ENCODE measurements around the gene RPS6KA5.
A peak's percentile ranks its signal among the peaks of the same experiment; 100 is the strongest.
"Not testable (repeated sequence)": the region's sequence is repeated elsewhere in the genome, so short reads cannot be mapped to it uniquely, and the experiment has no call there.

The RPS6KA5 gene

DNA sequence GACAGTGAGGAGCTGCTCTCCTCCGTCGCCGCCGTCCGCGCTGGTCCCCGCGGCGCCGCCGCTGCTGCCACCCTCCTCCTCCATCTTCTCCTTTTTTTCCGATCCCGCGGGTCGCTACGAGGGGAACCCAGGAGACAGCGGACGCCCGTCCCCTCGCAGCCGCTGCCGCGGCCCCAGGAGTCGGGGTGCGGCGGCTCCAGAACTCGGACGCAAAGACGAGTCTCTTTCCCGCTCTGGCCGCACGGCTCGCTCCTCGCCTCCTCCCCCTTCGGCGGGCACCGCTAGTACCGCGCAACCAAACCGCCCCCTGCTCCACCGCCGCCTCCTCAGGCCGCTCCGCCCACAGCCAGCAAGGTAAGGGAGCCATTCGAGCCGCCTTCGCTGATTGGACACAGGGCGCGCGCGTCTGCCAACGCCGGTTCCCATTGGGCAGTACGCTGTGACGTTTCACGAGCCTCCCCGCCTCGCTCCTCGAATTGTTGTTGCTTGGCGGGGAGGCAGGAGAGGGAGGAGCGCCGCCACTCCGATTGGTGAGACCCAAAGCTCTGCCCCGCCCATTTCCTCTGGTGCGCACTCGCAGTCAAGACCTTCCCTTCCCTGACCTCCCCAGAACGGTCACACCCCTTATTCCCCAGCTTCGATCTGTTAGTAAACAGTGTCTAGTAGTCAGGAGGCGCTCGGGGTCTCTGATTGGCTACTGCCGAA, at the start of gene RPS6KA5:
Gene RPS6KA5, minus strand, starts transcription at position 291 of the 705 bp plus-strand sequence. Its CDS starts 207 bp downstream, at position 84.
- H3K4me3 Mint-ChIP-seq: peak within 1 kb of the TSS; percentile 78
- intact Hi-C loops (cut with micrococcal nuclease): loop anchor here (1.0 to 2.0 kb wide), 2 partner anchors 38 to 54 kb away; partner anchors contain the start of gene DGLUCY
- H3K36me3 Mint-ChIP-seq (ENCODE audit: low read depth): no peaks in the 10 kb centered on the region
- no peaks in the 10 kb centered on the region for H3K9me3 Mint-ChIP-seq
- no peaks in the 10 kb centered on the region for H3K27me3 Mint-ChIP-seq
- no peak within 1 kb of the TSS for H3K27ac Mint-ChIP-seq
- peaks cover 19% of the 10 kb centered on the region for H3K4me1 Mint-ChIP-seq (ENCODE audit: low read depth)

DNA sequence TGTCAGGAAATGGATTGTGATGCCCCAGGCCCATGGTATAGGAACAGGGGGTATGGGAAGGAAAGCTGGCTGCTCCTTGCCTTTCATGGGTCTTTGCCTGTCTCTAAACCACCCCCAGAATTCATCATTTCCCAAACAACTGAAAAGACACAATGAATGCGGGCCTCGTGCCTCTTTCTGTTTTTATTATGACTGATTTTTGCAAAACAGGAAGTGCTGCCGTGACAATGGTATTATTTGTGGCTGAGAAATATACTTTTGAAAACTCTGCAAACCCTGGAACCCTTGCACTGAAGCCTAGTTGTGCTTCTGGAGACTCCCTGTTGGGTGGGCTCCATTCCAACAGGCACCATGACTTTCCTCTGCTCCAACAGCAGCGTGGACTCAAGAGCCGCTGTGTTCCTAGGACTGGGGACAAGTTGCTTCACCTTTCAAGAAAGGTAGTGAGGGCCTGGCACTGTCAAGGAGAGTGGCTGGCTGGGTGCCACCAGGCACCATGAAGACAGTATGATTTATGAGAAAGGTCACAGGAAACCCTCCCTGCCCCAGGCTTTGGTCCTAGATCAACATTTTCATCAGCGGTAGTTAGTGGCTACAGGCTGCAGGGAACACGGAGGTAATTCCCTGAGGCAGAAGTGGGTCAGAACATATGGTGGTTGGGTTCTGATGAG, 48.6 kb upstream of the RPS6KA5 start:
- peaks cover 47% of the 10 kb centered on the region for H3K4me1 Mint-ChIP-seq (ENCODE audit: low read depth)
- no peaks in the 10 kb centered on the region for H3K9me3 Mint-ChIP-seq

DNA sequence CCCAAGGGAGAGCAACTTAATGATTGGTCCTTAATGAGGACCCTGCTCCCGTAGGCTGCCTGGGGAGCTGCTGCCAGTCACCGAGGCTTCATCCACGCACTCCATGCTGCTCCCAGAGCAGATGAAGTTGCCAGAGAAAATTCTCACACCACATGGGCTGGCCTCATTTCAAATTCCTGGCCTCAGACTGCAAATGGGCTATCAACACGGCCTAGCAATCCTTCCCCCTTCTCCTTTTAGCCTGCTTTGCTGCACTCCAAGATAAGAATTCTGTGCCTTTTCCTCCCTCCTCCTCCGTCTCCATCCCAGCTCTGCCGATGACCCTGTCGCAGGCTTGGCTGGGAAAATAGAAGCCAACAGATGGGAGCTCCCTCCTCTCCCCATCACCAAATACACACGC, 42.7 kb upstream of the RPS6KA5 start:
- H3K36me3 Mint-ChIP-seq (ENCODE audit: low read depth): no peaks in the 10 kb centered on the region
- intact Hi-C loops (cut with micrococcal nuclease): no loop called here
- no peaks in the 10 kb centered on the region for H3K27me3 Mint-ChIP-seq
- H3K4me3 Mint-ChIP-seq: no peak overlapping the region
- no peaks in the 10 kb centered on the region for H3K9me3 Mint-ChIP-seq
- peaks cover 6% of the 10 kb centered on the region for H3K4me1 Mint-ChIP-seq (ENCODE audit: low read depth)
- no peak overlapping the region for H3K27ac Mint-ChIP-seq

More for the DNA sequence above, 48.6 kb upstream of the RPS6KA5 start:
- H3K36me3 Mint-ChIP-seq (ENCODE audit: low read depth): peaks cover 5% of the 10 kb centered on the region
- H3K4me3 Mint-ChIP-seq: no peak overlapping the region
- intact Hi-C loops (cut with micrococcal nuclease): no loop called here
- H3K27ac Mint-ChIP-seq: peak overlapping the region; percentile 81
- H3K27me3 Mint-ChIP-seq: no peaks in the 10 kb centered on the region

DNA sequence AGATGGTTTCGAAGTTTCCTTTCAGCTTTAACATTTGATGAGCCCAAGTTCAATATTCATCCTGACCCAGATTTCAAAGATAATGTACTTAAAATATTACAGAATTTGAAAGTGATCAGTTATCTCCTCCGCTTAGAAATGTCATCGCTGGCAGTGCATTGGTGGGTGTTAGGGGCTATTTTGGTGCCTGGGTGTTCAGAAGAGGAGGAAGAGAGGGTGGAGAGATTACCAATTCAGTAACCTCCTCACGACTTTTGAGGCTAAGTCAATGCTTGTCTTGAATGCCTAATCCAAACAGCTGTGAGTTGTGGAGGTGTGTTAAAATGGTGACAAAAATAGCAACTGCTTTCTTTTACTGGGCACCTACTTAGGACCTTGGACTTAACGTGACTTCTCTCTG, 39.7 kb upstream of the RPS6KA5 start:
- no peaks in the 10 kb centered on the region for H3K9me3 Mint-ChIP-seq
- H3K4me1 Mint-ChIP-seq (ENCODE audit: low read depth): no peaks in the 10 kb centered on the region
- no peak overlapping the region for H3K4me3 Mint-ChIP-seq
- no peaks in the 10 kb centered on the region for H3K27me3 Mint-ChIP-seq
- intact Hi-C loops (cut with micrococcal nuclease): no loop called here
- no peak overlapping the region for H3K27ac Mint-ChIP-seq
- H3K36me3 Mint-ChIP-seq (ENCODE audit: low read depth): no peaks in the 10 kb centered on the region

DNA sequence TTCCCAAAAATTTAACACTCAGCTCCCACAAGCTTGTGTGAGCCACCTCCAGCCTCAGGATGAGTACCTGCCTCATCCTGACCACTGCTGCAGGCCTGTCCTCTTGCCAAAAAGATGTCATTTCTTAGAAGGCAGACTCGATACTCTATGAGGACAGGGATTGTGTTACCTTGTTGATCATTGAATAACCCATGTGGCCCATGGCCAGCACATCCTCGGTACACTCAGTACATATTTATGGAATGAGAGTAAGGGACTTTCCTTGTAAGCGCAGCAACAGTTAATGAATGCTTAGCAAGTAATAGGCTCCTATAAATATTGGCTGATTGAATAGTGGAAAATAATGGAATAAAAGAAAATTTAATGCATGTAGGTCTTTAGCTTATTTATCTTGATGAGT, 38.1 kb upstream of the RPS6KA5 start:
- H3K27me3 Mint-ChIP-seq: no peaks in the 10 kb centered on the region
- H3K36me3 Mint-ChIP-seq (ENCODE audit: low read depth): no peaks in the 10 kb centered on the region
- H3K4me3 Mint-ChIP-seq: no peak overlapping the region
- no peaks in the 10 kb centered on the region for H3K4me1 Mint-ChIP-seq (ENCODE audit: low read depth)
- H3K9me3 Mint-ChIP-seq: no peaks in the 10 kb centered on the region
- intact Hi-C loops (cut with micrococcal nuclease): no loop called here
- no peak overlapping the region for H3K27ac Mint-ChIP-seq

DNA sequence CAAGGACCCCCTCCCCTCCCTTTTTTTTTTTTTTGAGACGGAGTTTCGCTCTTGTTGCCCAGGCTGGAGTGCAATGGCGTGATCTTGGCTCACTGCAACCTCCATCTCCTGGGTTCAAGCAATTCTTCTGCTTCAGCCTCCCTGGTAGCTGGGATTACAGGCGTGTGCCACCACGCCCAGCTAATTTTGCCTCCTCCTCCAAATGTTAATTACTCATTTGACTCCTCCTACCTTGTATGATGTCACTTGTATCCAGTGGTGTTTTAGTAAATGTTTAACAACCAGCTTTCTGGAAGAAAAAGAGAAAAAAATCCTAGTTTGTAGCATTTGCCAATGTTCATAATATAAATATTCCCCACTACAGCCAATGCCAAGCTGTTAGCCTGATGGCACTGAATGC, 37.2 kb upstream of the RPS6KA5 start:
- intact Hi-C loops (cut with micrococcal nuclease); H3K4me1 Mint-ChIP-seq (ENCODE audit: low read depth); H3K27me3 Mint-ChIP-seq; H3K36me3 Mint-ChIP-seq (ENCODE audit: low read depth); H3K9me3 Mint-ChIP-seq; H3K27ac Mint-ChIP-seq; H3K4me3 Mint-ChIP-seq: not testable (repeated sequence)

DNA sequence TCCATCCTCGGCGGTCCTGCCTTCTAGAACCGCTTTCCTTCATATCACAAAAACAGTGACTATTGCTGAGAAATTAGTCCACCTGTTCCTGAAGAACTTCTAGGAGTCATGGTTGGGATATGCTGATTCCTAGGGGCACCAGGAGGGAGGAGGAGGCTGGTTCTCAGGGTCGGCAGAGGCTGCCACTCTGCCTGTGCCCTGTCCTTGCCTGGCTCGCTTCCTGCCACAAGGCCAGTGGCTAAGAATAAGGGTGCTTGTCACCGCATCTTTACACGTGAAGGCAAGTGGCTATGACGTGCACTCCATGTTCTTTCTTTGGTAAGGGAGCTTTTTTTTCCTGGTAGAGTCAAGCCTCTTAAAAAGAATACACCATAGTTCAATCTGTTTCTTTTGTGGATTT, 34.7 kb upstream of the RPS6KA5 start:
- H3K9me3 Mint-ChIP-seq: no peaks in the 10 kb centered on the region
- intact Hi-C loops (cut with micrococcal nuclease): no loop called here
- no peaks in the 10 kb centered on the region for H3K27me3 Mint-ChIP-seq
- H3K36me3 Mint-ChIP-seq (ENCODE audit: low read depth): no peaks in the 10 kb centered on the region
- H3K27ac Mint-ChIP-seq: peak overlapping the region; percentile 14
- H3K4me3 Mint-ChIP-seq: no peak overlapping the region
- H3K4me1 Mint-ChIP-seq (ENCODE audit: low read depth): no peaks in the 10 kb centered on the region

DNA sequence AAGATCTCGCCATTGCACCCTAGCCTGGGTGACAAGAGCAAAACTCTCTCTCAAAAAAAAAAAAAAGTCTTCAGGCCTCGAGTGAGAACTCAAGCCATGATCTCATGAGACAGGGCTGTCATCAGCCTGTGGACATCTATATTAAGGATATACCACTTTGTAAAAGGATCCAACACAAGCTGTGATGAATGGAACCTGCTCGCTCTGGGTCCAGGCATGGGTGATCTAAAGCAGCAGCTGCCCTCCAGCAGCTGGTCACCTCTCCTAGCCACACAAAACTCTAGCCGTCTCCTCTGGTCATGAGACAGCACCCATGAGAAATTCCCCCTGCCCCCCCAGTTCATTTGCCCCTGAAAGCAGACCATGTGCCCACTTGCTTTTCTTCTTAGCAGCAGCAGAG, 34.3 kb upstream of the RPS6KA5 start:
- intact Hi-C loops (cut with micrococcal nuclease): no loop called here
- no peaks in the 10 kb centered on the region for H3K27me3 Mint-ChIP-seq
- H3K36me3 Mint-ChIP-seq (ENCODE audit: low read depth): no peaks in the 10 kb centered on the region
- H3K9me3 Mint-ChIP-seq: no peaks in the 10 kb centered on the region
- H3K27ac Mint-ChIP-seq: peak overlapping the region; percentile 14
- H3K4me3 Mint-ChIP-seq: no peak overlapping the region
- no peaks in the 10 kb centered on the region for H3K4me1 Mint-ChIP-seq (ENCODE audit: low read depth)

DNA sequence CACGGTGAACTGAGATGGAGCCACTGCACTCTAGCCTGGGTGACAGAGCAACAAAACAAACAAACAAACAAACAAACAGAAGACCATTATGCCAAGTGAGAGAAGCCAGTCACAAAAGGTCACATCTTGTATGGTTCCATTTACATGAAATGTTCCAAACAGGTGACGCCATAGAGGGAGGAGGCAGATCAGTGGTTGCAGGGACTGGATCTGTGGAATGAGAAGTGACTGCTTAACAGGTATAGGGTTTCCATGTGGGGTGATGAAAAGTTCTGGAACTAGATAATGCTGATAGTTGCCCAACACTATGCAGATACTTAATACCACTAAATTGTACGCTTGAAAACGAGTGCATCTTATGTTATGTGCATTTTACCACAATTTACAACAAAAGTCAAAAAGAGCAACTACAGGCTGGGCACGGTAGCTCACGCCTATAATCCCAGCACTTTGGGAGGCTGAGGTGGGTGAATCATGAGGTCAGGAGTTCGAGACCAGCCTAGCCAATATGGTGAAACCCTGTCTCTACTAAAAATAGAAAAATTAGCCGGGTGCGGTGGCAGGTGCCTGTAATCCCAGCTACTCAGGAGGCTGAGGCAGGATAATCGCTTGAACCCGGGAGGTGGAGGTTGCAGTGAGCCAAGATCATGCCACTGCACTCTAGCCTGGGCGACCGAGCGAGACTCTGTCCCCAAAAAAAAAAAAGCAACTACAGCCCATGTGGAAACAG, 33.5 kb upstream of the RPS6KA5 start:
- H3K4me3 Mint-ChIP-seq; H3K36me3 Mint-ChIP-seq (ENCODE audit: low read depth); H3K27me3 Mint-ChIP-seq; H3K27ac Mint-ChIP-seq; intact Hi-C loops (cut with micrococcal nuclease); H3K4me1 Mint-ChIP-seq (ENCODE audit: low read depth); H3K9me3 Mint-ChIP-seq: not testable (repeated sequence)

DNA sequence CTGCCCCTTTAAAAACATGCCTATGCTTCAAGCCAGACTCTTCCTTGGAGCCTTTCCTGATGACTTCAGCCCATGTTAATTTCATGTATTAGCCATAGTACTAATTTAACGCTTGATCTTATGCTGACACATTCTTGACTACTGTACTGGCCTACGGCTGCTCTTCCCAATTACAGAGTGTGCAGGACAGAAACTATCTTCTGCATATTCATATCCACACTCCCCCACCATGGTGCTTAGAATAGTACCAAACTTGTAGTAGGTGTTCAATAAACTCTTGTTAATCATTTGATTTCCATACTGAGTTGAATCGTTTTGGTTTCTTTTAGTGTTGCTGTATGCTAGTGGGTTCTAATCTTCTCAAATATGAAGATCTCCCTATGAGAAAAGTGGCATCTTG, 31.6 kb upstream of the RPS6KA5 start:
- no peaks in the 10 kb centered on the region for H3K36me3 Mint-ChIP-seq (ENCODE audit: low read depth)
- H3K27ac Mint-ChIP-seq: no peak overlapping the region
- H3K27me3 Mint-ChIP-seq: no peaks in the 10 kb centered on the region
- intact Hi-C loops (cut with micrococcal nuclease): no loop called here
- H3K9me3 Mint-ChIP-seq: no peaks in the 10 kb centered on the region
- no peaks in the 10 kb centered on the region for H3K4me1 Mint-ChIP-seq (ENCODE audit: low read depth)
- no peak overlapping the region for H3K4me3 Mint-ChIP-seq

DNA sequence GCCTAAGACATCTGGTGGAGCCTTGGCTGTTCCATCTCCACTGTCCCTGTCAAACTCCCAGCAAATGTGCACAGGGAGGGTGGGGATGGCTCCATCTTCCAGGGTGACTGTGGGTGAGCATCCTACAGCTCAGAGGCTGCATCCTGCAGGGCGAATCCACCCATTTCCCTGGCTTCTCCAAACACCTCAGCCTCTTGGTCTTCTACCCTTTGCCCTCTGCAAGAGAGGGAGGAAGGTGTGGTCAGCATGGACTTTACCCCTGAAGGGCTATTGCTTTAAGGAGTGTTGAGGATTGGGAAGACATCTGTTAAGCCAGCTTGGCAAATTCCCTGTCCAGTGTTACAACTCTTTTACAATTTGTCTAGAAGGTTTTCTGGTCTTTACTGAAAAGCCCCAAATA, 30.3 kb upstream of the RPS6KA5 start:
- no peaks in the 10 kb centered on the region for H3K27me3 Mint-ChIP-seq
- H3K36me3 Mint-ChIP-seq (ENCODE audit: low read depth): no peaks in the 10 kb centered on the region
- no peaks in the 10 kb centered on the region for H3K4me1 Mint-ChIP-seq (ENCODE audit: low read depth)
- H3K27ac Mint-ChIP-seq: no peak overlapping the region
- H3K4me3 Mint-ChIP-seq: no peak overlapping the region
- intact Hi-C loops (cut with micrococcal nuclease): no loop called here
- no peaks in the 10 kb centered on the region for H3K9me3 Mint-ChIP-seq

DNA sequence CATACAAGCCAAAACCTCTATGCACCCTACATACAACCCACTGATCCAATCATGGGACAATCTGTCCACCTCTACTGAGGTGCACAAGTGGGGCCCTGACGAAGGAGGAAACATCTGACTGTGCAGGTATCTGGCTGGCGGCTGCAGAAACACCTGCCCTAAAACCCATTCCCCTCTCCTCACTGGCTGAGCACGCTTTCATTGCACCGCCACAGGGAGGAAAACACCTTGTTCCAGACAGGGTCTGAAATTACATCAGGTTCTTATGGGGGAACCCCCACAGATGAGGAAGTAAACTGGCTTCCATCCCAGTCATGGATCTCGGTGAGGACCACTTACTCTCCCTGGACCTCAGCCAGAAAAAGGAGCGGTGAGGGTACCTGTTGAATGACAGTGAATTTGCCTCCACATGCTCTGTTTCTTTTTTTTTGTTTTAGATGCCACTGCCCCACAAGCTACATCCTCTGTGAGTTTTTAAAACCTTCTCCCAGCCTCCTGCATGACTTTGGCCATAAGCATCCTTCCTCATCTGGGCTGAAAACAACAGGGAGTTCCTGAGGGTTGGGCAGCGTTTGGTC, 29.6 kb upstream of the RPS6KA5 start:
- Mint-ChIP-seq H3K36me3 (ENCODE audit: low read depth) (no peaks in the 10 kb centered on the region), H3K9me3 (no peaks in the 10 kb centered on the region), H3K4me3 (no peak overlapping the region), H3K4me1 (ENCODE audit: low read depth) (no peaks in the 10 kb centered on the region), H3K27ac (no peak overlapping the region), H3K27me3 (no peaks in the 10 kb centered on the region)
- intact Hi-C loops (cut with micrococcal nuclease): no loop called here

DNA sequence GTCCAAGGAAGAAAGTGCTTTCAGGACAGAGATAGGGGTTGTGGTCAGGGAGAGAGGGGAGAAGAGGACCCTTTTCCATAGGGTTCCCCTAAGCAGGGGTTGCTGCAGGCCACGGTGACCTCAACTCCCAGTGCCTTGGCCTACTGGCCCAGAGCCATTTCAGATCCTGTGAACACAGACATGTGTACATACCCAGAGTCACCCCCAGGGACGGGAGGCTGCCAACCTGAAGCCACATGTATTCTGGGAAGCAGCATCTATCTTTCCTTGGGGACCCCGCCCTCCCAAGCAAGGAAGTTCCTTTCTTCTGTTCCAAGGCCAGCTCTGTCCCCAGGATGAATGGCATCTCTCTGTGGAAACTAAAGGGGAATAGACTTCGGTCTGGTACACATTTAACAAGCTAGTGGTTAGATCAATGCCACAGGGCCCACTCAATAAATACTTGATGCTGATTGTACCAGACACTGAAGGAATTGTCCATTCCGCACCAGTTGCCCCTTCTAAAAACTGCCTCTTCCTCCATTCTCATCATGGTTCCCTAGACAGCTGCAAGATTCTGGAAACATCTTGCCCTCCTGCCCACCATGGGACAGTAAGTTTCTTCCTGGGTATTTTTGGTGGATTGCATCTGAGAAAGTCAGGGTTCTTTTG, 28.3 kb upstream of the RPS6KA5 start:
- Mint-ChIP-seq H3K27ac (no peak overlapping the region), H3K9me3 (no peaks in the 10 kb centered on the region)
- intact Hi-C loops (cut with micrococcal nuclease): no loop called here

DNA sequence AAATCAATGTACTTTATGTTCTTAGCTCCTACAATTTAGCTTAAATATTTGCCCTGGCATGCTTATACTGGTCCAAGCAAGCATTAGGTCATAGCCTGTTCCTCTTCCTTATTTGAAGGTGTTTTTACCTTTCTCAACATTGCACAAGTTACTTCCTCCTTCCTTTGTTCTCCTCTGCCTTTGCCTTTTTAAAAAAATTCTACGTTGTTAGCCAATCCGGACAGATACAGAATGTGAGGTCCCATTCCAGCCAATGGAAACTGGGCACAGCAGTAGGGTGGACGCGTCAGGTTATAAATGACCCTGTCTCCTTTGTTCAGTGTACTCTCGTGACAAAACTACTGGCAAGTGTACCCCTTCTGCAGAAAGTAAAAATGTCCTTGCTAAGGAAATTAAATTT, 27.0 kb upstream of the RPS6KA5 start:
- H3K4me3 Mint-ChIP-seq; intact Hi-C loops (cut with micrococcal nuclease); H3K36me3 Mint-ChIP-seq (ENCODE audit: low read depth); H3K9me3 Mint-ChIP-seq; H3K27me3 Mint-ChIP-seq; H3K4me1 Mint-ChIP-seq (ENCODE audit: low read depth); H3K27ac Mint-ChIP-seq: not testable (repeated sequence)

More for the DNA sequence above, 28.3 kb upstream of the RPS6KA5 start:
- Mint-ChIP-seq H3K36me3 (ENCODE audit: low read depth) (no peaks in the 10 kb centered on the region), H3K4me1 (ENCODE audit: low read depth) (no peaks in the 10 kb centered on the region), H3K27me3 (no peaks in the 10 kb centered on the region), H3K4me3 (no peak overlapping the region)

Data from dendritic cell treated with granulocyte-macrophage colony-stimulating factor and Interleukin-4, amounts not matched to agents 40 ng/mL and 50 ng/mL, for 4 days (primary cell).